D721Med (cell line): ENCODE results near the gene INPP4B.

Experiments used
- DNase-seq: peaks from one replicate; pipeline ENCODE4 v3.0.0; 2011; ENCODE audit warnings: low spot score; ENCODE audit not compliant: insufficient read length
- FAIRE-seq: peaks from 2 replicates; lab custom pipeline; 2011; peaks lifted over from hg19 to GRCh38; lab: Jason Lieb, UNC
- TF ChIP-seq, protein P1 (sequence below): IDR thresholded peaks from 2 replicates; pipeline ENCODE4 v1.5.1; 2012; ENCODE audit warnings: mild to moderate bottlenecking, control low read depth; ENCODE audit not compliant: insufficient read depth; ENCODE audit errors: missing control alignments

Gene INPP4B

GRCh38 chr4:142203505-142203904, 642.6 kb downstream of the INPP4B start:
- FAIRE-seq (no peak), DNase-seq (no peak)
- TF ChIP-seq, protein P1, sequence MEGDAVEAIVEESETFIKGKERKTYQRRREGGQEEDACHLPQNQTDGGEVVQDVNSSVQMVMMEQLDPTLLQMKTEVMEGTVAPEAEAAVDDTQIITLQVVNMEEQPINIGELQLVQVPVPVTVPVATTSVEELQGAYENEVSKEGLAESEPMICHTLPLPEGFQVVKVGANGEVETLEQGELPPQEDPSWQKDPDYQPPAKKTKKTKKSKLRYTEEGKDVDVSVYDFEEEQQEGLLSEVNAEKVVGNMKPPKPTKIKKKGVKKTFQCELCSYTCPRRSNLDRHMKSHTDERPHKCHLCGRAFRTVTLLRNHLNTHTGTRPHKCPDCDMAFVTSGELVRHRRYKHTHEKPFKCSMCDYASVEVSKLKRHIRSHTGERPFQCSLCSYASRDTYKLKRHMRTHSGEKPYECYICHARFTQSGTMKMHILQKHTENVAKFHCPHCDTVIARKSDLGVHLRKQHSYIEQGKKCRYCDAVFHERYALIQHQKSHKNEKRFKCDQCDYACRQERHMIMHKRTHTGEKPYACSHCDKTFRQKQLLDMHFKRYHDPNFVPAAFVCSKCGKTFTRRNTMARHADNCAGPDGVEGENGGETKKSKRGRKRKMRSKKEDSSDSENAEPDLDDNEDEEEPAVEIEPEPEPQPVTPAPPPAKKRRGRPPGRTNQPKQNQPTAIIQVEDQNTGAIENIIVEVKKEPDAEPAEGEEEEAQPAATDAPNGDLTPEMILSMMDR: no peak

GRCh38 chr4:142202404-142203332, 643.4 kb downstream of the INPP4B start:
- no peak for DNase-seq
- TF ChIP-seq, protein P1: no peak
- no peak for FAIRE-seq

DNA sequence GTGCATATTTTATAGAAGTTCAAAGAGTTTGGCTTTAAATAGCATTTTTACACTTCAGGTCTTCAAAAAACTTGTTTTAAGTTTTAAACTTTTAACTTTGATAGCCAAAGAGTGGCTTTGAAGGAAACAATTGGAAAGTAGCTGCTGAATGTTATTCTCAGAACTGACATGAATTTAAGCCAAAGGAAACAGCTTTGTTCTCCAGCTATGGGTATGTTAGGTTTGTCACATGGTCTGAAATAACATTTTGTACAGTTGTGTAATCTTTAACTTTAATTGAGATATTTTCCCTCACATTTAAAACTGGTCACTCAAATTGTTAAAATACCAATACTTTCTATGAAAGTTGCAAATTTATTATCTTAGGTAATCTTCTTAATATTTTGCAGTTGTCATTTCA, 645.1 kb downstream of the INPP4B start:
- TF ChIP-seq, protein P1: no peak
- no peak for FAIRE-seq
- no peak for DNase-seq

- TF ChIP-seq, protein P1: no peak
- no peak for FAIRE-seq
- DNase-seq: no peak
Measured at GRCh38 chr4:142194905-142195304, 651.2 kb downstream of the INPP4B start.

- TF ChIP-seq, protein P1: no peak
- FAIRE-seq (no peak), DNase-seq (no peak)
Measured at GRCh38 chr4:142191901-142192300, 654.2 kb downstream of the INPP4B start.

GRCh38 chr4:142181021-142181420, 665.1 kb downstream of the INPP4B start:
- DNase-seq (no peak), FAIRE-seq (no peak)
- TF ChIP-seq, protein P1: no peak

- DNase-seq: no peak
- FAIRE-seq: no peak
- TF ChIP-seq, protein P1: no peak
Measured at GRCh38 chr4:142169216-142169615, 676.9 kb downstream of the INPP4B start.
